HEK293T (cell line): ENCODE data around the gene SPDYC.

Experiments used
- FOXA1 ChIP-seq: fragments of 450-650 bp; IDR thresholded peaks from 2 replicates; pipeline ENCODE4 v1.6.1; 2016; ENCODE audit warnings: mild to moderate bottlenecking
- FOXK2 ChIP-seq: fragments of 450-650 bp; IDR thresholded peaks from 2 replicates; pipeline ENCODE4 v1.6.1; 2016; ENCODE audit warnings: mild to moderate bottlenecking
- FOXM1 ChIP-seq: fragments of 450-650 bp; IDR thresholded peaks from 2 replicates; pipeline ENCODE4 v1.6.1; 2017; ENCODE audit warnings: mild to moderate bottlenecking, borderline replicate concordance
- L3MBTL2 ChIP-seq: fragments of 450-650 bp; conservative IDR thresholded peaks from 2 replicates; pipeline ENCODE4 v1.6.1; 2016; ENCODE audit warnings: mild to moderate bottlenecking
- SP1 ChIP-seq: fragments of 450-650 bp; IDR thresholded peaks from 2 replicates; pipeline ENCODE4 v1.6.1; 2017
- SUZ12 ChIP-seq: fragments of 450-650 bp; IDR thresholded peaks from 2 replicates; pipeline ENCODE4 v1.6.1; 2016; ENCODE audit warnings: mild to moderate bottlenecking
- TARDBP ChIP-seq: fragments of 450-650 bp; IDR thresholded peaks from 2 replicates; pipeline ENCODE4 v1.6.1; 2016
- ZNF384 ChIP-seq: fragments of 450-650 bp; IDR thresholded peaks from 2 replicates; pipeline ENCODE4 v1.6.1; 2016

DNA sequence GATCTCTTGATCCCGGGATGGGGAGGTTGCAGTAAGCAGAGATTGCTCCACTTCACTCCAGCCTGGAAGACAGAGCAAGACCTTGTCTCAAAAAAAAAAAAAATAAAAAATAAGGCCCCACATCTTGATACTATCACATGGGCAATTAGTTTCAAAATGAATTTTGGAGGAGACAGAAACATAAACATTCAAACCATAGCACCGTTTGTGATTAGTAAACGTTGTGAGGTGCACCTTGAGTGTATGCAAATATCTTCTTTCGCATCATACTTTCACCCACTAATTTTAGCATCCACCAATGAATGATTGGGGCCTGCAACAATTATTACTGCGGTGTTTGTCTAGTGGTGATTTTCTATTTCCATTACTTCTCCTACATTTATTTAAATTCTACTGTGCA lies 11.0 kb upstream of the SPDYC start:
- TF ChIP-seq FOXK2 (no peak), FOXM1 (no peak), SUZ12 (no peak), FOXA1 (no peak), SP1 (no peak), TARDBP (no peak), ZNF384 (no peak), L3MBTL2 (no peak)
